Measurements from ENCODE around the gene BTBD9. TPM values are rescaled to one million over a fixed set of nuclear protein-coding genes. Genes with fewer than 3 reads are reported as not detected.

The BTBD9 gene
- total and polyA plus RNA-seq, 2 donors (not counting 1 experiment from before 2014, with no cell fraction given), result 4.1 to 48.9 TPM

GRCh38 chr6:38518511-38519304 is 121.0 kb downstream of the BTBD9 start:
- Mint-ChIP-seq H3K9me3 (ENCODE audit: insufficient read depth) (no peaks in the 10 kb centered on the region), H3K4me1 (peaks cover 20% of the 10 kb centered on the region), H3K4me3 (no peak overlapping the region), H3K27ac (no peak overlapping the region), H3K27me3 (no peaks in the 10 kb centered on the region)
- Histone ChIP-seq H3K36me3 (replicated peaks in 1 of 2; ENCODE audit: control extremely low read depth in 1 of 2, control insufficient read depth in 1 of 2, extremely low read depth in 1 of 2, insufficient read depth in 2 of 2, low read length in 1 of 2) (no peaks in the 10 kb centered on the region), H3K27me3 (replicated peaks in 1 of 4; ENCODE audit: control extremely low read depth in 1 of 4, control insufficient read depth in 3 of 4, insufficient read depth in 4 of 4, low read length in 3 of 4) (no peaks in the 10 kb centered on the region), H3K9ac (ENCODE audit: low read length) (no peak overlapping the region), H3K9me3 (ENCODE audit: control extremely low read depth in 1 of 3, control insufficient read depth in 2 of 3, insufficient read depth in 1 of 3, low read length in 2 of 3) (no peaks in the 10 kb centered on the region), H3K79me2 (ENCODE audit: control insufficient read depth, insufficient read depth, low read length) (peaks cover 3% of the 10 kb centered on the region), H3K4me3 (ENCODE audit: control extremely low read depth in 1 of 5, extremely low read depth in 1 of 5, insufficient read depth in 1 of 5, low read depth in 2 of 5, low read length in 4 of 5) (no peak overlapping the region), H3K4me2 (replicated peaks; ENCODE audit: low read depth, low read length, poor library complexity, severe bottlenecking) (no peak overlapping the region), H3K4me1 (ENCODE audit: control insufficient read depth in 2 of 2, insufficient read depth in 2 of 2, low read length in 2 of 2) (peaks cover 8 to 9% of the 10 kb centered on the region in 2 donors), H4K20me1 (ENCODE audit: control insufficient read depth, insufficient read depth, low read length, poor library complexity, severe bottlenecking) (peaks cover 4% of the 10 kb centered on the region), H2AFZ (ENCODE audit: insufficient read depth, low read depth, low read length, poor library complexity, severe bottlenecking) (no peak overlapping the region), H3K27ac (ENCODE audit: low read length in 2 of 2) (no peak overlapping the region)
- intact Hi-C loops (cut with micrococcal nuclease), result no loop called here
- ChIA-PET CTCF (interaction anchor here (0.6 to 2.4 kb wide), 3 partner anchors 22 to 369 kb away, joined by 3 to 10 read pairs (median 4); no protein-coding TSS in a partner anchor), POLR2A (no interaction called here)
- no peak for DNase-seq
- ATAC-seq (ENCODE audit: low read depth), result no peak
- TF ChIP-seq EZH2 (IDR thresholded peaks at IDR 0.05; ENCODE audit: borderline replicate concordance, insufficient read depth, low read depth, low read length, poor library complexity, severe bottlenecking), result no peak

GRCh38 chr6:38517005-38517404 is 122.7 kb downstream of the BTBD9 start:
- Histone ChIP-seq H3K79me2 (ENCODE audit: control insufficient read depth, insufficient read depth, low read length) (peaks cover 2% of the 10 kb centered on the region), H4K20me1 (ENCODE audit: control insufficient read depth, insufficient read depth, low read length, poor library complexity, severe bottlenecking) (peaks cover 5% of the 10 kb centered on the region), H3K27me3 (replicated peaks in 1 of 4; ENCODE audit: control extremely low read depth in 1 of 4, control insufficient read depth in 3 of 4, insufficient read depth in 4 of 4, low read length in 3 of 4) (no peaks in the 10 kb centered on the region), H3K36me3 (replicated peaks in 1 of 2; ENCODE audit: control extremely low read depth in 1 of 2, control insufficient read depth in 1 of 2, extremely low read depth in 1 of 2, insufficient read depth in 2 of 2, low read length in 1 of 2) (no peaks in the 10 kb centered on the region), H3K4me3 (ENCODE audit: control extremely low read depth in 1 of 5, extremely low read depth in 1 of 5, insufficient read depth in 1 of 5, low read depth in 2 of 5, low read length in 4 of 5) (no peak overlapping the region), H3K4me2 (replicated peaks; ENCODE audit: low read depth, low read length, poor library complexity, severe bottlenecking) (no peak overlapping the region), H3K4me1 (ENCODE audit: control insufficient read depth in 2 of 2, insufficient read depth in 2 of 2, low read length in 2 of 2) (peaks cover 8 to 9% of the 10 kb centered on the region in 2 donors), H3K27ac (ENCODE audit: low read length in 2 of 2) (no peak overlapping the region), H2AFZ (ENCODE audit: insufficient read depth, low read depth, low read length, poor library complexity, severe bottlenecking) (no peak overlapping the region), H3K9ac (ENCODE audit: low read length) (no peak overlapping the region), H3K9me3 (ENCODE audit: control extremely low read depth in 1 of 3, control insufficient read depth in 2 of 3, insufficient read depth in 1 of 3, low read length in 2 of 3) (no peaks in the 10 kb centered on the region)
- ChIA-PET POLR2A (no interaction called here), CTCF (interaction anchor here (1.4 kb wide), 1 partner anchor 23 kb away, joined by 4 read pairs; no protein-coding TSS in a partner anchor)
- Mint-ChIP-seq H3K9me3 (ENCODE audit: insufficient read depth) (no peaks in the 10 kb centered on the region), H3K4me1 (peaks cover 20% of the 10 kb centered on the region), H3K27me3 (no peaks in the 10 kb centered on the region), H3K4me3 (no peak overlapping the region), H3K27ac (no peak overlapping the region)
- DNase-seq (no peak), ATAC-seq (ENCODE audit: low read depth) (no peak)
- no peak for TF ChIP-seq EZH2 (IDR thresholded peaks at IDR 0.05; ENCODE audit: borderline replicate concordance, insufficient read depth, low read depth, low read length, poor library complexity, severe bottlenecking)
- TF ChIP-seq, protein P1, sequence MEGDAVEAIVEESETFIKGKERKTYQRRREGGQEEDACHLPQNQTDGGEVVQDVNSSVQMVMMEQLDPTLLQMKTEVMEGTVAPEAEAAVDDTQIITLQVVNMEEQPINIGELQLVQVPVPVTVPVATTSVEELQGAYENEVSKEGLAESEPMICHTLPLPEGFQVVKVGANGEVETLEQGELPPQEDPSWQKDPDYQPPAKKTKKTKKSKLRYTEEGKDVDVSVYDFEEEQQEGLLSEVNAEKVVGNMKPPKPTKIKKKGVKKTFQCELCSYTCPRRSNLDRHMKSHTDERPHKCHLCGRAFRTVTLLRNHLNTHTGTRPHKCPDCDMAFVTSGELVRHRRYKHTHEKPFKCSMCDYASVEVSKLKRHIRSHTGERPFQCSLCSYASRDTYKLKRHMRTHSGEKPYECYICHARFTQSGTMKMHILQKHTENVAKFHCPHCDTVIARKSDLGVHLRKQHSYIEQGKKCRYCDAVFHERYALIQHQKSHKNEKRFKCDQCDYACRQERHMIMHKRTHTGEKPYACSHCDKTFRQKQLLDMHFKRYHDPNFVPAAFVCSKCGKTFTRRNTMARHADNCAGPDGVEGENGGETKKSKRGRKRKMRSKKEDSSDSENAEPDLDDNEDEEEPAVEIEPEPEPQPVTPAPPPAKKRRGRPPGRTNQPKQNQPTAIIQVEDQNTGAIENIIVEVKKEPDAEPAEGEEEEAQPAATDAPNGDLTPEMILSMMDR (IDR thresholded peaks at IDR 0.05), result no peak
- intact Hi-C loops (cut with micrococcal nuclease), result no loop called here

All from B cell (primary cell).